ENCODE measurements around the gene VLDLR.

DNA sequence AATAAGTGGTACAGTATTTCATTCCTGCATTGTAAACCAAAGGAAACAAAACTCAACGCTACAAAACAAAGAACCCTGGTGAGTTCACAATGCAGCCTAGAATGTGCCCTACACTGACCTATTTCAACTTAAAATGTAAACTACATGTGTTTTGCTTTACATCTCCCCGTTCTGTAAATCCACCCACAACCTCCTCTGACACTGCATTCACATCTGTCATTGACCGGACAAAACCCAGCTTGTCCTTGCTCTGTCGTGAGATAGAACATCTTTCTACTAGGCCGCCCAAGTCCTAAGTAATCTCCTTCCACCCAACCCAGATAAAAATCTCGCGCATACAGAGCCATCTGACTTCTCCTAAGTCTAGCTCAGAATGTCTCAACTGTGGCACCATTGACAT lies 6.1 kb upstream of the VLDLR start:
- TF ChIP-seq, protein P1, sequence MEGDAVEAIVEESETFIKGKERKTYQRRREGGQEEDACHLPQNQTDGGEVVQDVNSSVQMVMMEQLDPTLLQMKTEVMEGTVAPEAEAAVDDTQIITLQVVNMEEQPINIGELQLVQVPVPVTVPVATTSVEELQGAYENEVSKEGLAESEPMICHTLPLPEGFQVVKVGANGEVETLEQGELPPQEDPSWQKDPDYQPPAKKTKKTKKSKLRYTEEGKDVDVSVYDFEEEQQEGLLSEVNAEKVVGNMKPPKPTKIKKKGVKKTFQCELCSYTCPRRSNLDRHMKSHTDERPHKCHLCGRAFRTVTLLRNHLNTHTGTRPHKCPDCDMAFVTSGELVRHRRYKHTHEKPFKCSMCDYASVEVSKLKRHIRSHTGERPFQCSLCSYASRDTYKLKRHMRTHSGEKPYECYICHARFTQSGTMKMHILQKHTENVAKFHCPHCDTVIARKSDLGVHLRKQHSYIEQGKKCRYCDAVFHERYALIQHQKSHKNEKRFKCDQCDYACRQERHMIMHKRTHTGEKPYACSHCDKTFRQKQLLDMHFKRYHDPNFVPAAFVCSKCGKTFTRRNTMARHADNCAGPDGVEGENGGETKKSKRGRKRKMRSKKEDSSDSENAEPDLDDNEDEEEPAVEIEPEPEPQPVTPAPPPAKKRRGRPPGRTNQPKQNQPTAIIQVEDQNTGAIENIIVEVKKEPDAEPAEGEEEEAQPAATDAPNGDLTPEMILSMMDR (conservative IDR thresholded peaks at IDR 0.05; ENCODE audit: low read depth, low read length) = no peak
- TF ChIP-seq EZH2 (IDR thresholded peaks at IDR 0.05; ENCODE audit: borderline replicate concordance, low read depth, low read length, poor library complexity, severe bottlenecking) = no peak
